AG04449 (cell line): Measurements from ENCODE around the gene C14orf119.

Source experiments
- CTCF ChIA-PET: fragments of 350-600 bp; formaldehyde crosslinking; extraction: SDS; loops from one replicate; lab custom pipeline; 2021; ENCODE audit warnings: antibody characterized with exemption; lab: Yijun Ruan, JAX
- POLR2A ChIA-PET: fragments of 400-600, 350-600 bp; formaldehyde crosslinking; extraction: SDS; loops from one replicate; lab custom pipeline; 2020; ENCODE audit warnings: antibody characterized with exemption, inconsistent platforms; lab: Yijun Ruan, JAX
- DNase-seq: peaks from one replicate; pipeline ENCODE4 v3.0.0-alpha.2; 2010; ENCODE audit warnings: low read depth, low spot score
- H3K4me3 ChIP-seq: 2 replicates; pipeline ENCODE4 v1.5.1; 2011; ENCODE audit warnings: low read depth, mild to moderate bottlenecking, control low read depth, low read length
- CTCF ChIP-seq: IDR thresholded peaks from one replicate; pipeline ENCODE4 v1.5.1; 2011; ENCODE audit warnings: mild to moderate bottlenecking, moderate library complexity, low read length, control low read depth, inconsistent platforms; ENCODE audit not compliant: insufficient read depth; ENCODE audit errors: missing control alignments

C14orf119 gene

GRCh38 chr14:23052182-23052623, 43.1 kb upstream of the C14orf119 start:
- H3K4me3 ChIP-seq, result no peak overlapping the region
- DNase-seq, result no peak
- CTCF ChIA-PET, result interaction anchor here (0.6 to 31.7 kb wide), 9 partner anchors 8 to 495 kb away, joined by 3 to 1423 read pairs (median 9); partner anchors contain the start of genes AJUBA and PSMB11
- peak; percentile 9 for TF ChIP-seq CTCF
- POLR2A ChIA-PET, result no interaction called here

GRCh38 chr14:23052671-23053070, 42.6 kb upstream of the C14orf119 start:
- POLR2A ChIA-PET, result no interaction called here
- DNase-seq, result no peak
- CTCF ChIA-PET, result interaction anchor here (0.6 to 31.7 kb wide), 8 partner anchors 10 to 496 kb away, joined by 3 to 1423 read pairs (median 23); partner anchors contain the start of genes AJUBA and PSMB11
- no peak overlapping the region for H3K4me3 ChIP-seq
- TF ChIP-seq CTCF, result no peak

GRCh38 chr14:23053426-23053825, 41.9 kb upstream of the C14orf119 start:
- no peak for DNase-seq
- no peak overlapping the region for H3K4me3 ChIP-seq
- TF ChIP-seq CTCF, result no peak
- ChIA-PET CTCF (interaction anchor here (0.5 to 31.7 kb wide), 7 partner anchors 9 to 482 kb away, joined by 3 to 1423 read pairs (median 37); partner anchors contain the start of genes AJUBA and PSMB11), POLR2A (no interaction called here)

GRCh38 chr14:23054000-23054811, 41.1 kb upstream of the C14orf119 start:
- DNase-seq, result no peak
- POLR2A ChIA-PET, result no interaction called here
- H3K4me3 ChIP-seq, result no peak overlapping the region
- TF ChIP-seq CTCF, result peak; percentile 18
- CTCF ChIA-PET, result interaction anchor here (0.5 to 31.7 kb wide), 9 partner anchors 8 to 483 kb away, joined by 3 to 1423 read pairs (median 9); partner anchors contain the start of genes AJUBA and PSMB11

GRCh38 chr14:23055147-23055550, 40.2 kb upstream of the C14orf119 start:
- TF ChIP-seq CTCF, result no peak
- ChIA-PET CTCF (interaction anchor here (0.7 to 31.7 kb wide), 20 partner anchors 8 to 499 kb away, joined by 3 to 1423 read pairs (median 10); partner anchors contain the start of genes ACIN1, AJUBA, C14orf119 and PSMB11), POLR2A (interaction anchor here (1.4 kb wide), 1 partner anchor 61 kb away, joined by 4 read pairs; no protein-coding TSS in a partner anchor)
- H3K4me3 ChIP-seq, result no peak overlapping the region
- no peak for DNase-seq
